Stimulated activated CD8-positive, alpha-beta memory T cell treated with anti-CD3 and anti-CD28 coated beads, Interleukin-4, amount 100 ng/mL, for 24 hours (primary cell): ENCODE data around the gene CCNY.
"Not testable (repeated sequence)": the region's sequence is repeated elsewhere in the genome, so short reads cannot be mapped to it uniquely, and the experiment has no call there.

Experiments
- DNase-seq: peaks from one replicate; pipeline ENCODE4 v3.0.0-alpha.2; 2020; ENCODE audit warnings: low read depth

The CCNY gene

GRCh38 chr10:35384265-35384868 lies 48.1 kb downstream of the CCNY start:
- DNase-seq = no peak

DNA sequence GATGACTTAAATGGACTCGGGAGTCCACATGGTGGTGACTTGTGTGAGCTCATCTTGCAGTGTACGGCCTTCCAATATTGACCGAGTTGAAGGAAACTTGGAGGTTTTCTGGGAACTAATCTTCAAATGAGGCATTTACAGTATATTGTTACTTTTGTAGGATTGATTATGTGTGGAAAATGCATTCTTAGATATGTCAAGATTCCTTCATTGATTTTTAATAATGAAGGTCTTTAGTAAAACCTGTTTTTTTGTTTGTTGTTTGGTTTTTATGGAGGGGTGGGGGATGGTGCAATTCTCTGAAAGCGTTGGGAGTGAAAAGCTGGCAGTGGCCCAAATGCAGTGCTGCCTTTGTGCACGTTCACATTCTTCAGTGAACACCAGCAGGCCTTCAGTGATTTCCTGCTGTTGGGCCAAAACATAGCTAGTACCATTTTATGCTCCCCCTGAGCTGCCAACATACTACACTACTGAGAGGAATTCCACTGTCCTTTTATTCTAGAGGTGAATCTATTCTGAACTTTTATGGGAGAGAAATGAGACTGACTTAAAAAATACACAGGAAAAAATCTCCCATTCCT lies 50.4 kb downstream of the CCNY start:
- no peak for DNase-seq

DNA sequence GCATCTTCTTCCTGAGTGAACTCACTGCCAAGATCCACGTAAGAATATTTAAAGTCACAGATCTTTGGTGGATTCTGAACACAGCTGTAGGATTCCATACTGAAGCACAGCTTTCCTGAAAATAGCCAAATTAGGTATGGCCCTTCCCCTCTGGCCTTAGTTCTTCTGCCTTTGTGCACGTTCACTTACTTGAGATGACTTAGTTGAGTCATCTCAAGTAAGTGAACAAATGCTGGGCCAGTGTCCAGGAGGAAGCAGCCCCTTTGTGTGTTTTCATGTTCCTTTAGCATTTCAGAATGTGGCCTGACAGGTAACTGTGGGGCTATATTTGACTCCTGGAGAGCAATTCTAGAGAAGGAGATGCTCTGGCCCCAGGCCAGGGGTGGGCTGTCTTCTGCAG lies 51.5 kb downstream of the CCNY start:
- DNase-seq = no peak

GRCh38 chr10:35388197-35388596 lies 51.9 kb downstream of the CCNY start:
- DNase-seq = no peak

- DNase-seq = no peak
Measured at GRCh38 chr10:35388682-35389081, 52.4 kb downstream of the CCNY start.

DNA sequence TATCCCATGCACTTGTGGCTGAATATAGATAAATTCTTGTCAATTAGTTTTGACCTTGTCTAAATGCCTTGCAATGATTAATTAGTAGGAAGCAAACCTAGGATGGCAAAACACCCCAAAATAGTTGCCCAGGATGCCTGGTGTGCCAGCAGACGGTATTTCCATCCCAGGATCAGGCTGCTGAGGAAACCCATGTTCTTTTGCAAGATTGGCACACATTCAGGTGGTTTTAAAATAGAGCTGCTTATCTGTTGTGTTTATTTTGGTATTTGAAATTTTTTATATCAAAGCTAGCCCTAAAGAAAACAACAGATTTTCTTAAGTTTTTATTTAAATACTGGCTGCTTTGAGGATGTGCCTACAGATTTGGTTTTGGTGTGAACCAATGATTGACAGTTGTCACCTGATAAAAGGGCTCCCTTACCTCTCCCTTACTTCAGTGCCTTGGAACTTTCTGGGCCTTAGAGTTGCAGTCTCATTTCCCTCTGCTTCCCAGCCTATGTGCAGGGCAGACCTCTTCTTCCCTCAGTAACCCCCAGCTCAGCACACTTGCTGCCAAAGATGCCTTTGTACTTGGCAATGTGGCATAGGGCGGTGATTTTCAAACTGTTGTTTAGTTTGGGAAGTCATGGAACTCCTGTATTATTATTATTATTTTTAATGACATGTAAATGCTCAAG lies 54.0 kb downstream of the CCNY start:
- no peak for DNase-seq

GRCh38 chr10:35390843-35391152 lies 54.5 kb downstream of the CCNY start:
- DNase-seq = no peak

GRCh38 chr10:35391153-35391953 lies 55.0 kb downstream of the CCNY start:
- DNase-seq = no peak

DNA sequence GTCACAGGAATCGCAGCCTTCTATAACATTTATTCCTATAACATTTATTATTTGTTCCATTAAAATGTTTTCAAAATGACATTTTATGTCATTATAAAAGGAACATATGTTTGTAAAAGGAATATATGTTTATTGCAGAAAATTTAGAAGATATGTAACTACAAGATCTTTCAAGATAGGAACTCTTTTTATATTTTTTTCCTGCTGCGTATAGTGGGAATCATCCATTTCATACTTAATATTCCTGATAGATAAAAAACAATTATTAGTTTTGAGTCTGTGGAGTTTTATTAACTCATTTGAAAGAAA lies 55.6 kb downstream of the CCNY start:
- no peak for DNase-seq

DNA sequence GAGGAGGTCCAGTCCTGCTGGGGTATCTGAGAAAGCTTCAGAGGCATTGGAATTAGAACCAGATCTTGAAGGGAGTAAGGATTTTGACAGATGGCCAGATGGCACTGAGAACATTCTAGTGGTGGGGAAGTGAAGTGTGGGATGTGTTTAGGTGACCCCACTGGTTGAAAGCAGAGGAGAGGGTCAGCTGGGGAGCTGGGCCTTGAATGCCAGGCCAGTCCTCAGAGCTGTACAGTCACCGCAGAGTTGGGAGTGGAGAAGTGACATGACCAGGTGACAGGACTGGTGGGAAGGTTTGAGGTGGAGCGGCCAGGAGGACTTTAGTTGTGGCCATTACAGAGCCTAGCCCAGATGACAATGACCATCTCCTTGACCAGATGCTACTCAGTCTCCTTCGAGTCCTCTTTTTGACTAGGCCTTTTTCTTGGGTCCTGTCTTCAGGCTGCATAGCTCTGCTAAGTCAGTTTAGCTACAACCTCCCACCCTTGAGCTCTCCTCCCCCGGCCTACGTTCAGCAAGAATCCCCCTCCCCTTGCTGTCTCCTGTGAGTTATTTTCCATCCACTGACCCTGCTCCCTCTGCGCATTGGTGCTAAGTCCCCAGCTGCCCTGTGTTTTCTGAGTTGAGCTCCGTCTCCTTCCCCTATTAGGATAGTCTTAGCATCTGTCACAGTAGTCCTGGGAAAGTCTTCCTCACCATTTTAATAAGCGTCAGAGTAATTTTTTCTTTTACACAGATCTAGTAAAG lies 56.3 kb downstream of the CCNY start:
- DNase-seq = no peak

GRCh38 chr10:35394411-35394851 lies 58.1 kb downstream of the CCNY start:
- DNase-seq = no peak

DNA sequence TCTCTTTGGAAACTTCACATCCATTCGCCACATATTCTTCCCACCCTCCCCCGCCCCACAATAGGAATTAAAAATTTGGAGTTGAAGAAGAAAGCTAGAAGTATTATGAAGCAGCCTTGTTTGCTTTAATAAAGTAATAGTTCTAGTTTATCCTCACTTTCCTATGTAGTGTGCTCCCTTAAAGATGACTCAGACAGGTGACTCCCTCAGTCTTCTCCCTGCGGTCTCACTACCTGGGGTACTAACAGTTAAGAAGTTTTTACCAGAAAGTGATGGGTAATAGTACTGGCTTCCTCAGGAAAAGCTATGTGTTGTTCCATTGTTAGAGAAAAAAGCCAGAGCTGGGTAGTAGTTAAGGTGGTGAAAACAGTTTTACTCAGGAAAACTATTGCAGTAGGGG lies 58.6 kb downstream of the CCNY start:
- DNase-seq = no peak

DNA sequence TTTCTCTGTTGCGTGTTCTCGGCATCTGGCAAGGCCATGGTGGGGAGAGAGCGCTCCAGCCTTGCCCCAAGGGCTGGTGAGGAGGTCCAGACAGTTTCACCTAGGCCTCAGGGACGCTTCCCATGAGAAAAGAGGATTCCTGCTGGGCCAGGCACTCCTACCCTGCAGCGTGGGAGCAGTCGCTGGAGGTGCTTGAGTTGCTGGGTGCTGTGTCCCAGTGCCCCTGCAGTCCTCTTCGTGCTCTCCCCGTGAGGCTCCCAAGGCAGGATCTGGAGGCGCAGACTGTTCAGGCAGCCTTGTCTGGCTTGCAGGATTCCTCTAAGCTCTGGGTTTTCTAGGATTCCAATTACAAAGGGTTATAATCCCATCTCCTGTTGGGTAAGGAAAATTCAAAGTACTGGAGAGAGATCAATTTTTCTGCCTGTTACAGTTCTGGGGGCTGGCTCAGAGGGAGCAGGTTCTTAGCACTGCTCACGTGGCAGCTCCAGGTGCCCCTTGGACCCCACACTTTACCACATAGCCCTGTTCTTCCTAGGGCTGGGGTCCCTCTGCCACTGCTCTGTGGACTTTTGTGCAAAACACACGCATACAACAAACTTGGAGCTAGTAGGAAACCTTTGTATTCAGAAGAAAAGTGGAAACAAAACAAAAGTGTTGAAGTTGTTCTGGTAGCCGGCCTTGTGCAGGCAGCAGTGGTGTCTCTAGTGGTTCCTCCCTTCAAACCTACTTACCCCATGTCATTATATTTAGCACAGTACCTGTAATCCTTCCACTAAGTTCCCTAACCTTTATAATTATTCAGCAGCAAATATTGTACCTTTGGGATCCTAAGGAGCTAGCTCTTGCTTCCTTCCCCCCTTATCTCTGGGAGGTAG lies 60.5 kb downstream of the CCNY start:
- no peak for DNase-seq

DNA sequence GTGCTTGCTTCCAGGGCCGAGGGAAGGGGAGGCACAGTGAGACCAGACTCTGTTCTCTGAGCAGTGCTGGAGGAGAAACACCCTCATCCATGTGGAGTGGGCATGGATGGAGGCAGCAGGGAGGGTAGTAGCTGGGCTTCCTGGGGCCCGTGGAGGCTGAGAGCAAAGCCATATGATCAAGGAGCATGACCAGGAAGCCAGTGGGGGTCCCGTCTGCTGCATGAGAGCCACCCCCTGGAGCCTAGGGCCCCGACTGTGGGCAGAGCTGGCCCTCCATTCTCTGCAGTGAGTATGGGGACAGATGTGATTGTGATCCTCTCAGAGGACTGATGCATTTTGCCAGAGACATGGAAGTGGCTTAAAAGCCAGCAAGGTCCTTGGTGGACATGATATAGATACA lies 61.6 kb downstream of the CCNY start:
- no peak for DNase-seq

GRCh38 chr10:35398355-35398754 lies 62.0 kb downstream of the CCNY start:
- DNase-seq = no peak

GRCh38 chr10:35398908-35399307 lies 62.6 kb downstream of the CCNY start:
- DNase-seq = no peak

DNA sequence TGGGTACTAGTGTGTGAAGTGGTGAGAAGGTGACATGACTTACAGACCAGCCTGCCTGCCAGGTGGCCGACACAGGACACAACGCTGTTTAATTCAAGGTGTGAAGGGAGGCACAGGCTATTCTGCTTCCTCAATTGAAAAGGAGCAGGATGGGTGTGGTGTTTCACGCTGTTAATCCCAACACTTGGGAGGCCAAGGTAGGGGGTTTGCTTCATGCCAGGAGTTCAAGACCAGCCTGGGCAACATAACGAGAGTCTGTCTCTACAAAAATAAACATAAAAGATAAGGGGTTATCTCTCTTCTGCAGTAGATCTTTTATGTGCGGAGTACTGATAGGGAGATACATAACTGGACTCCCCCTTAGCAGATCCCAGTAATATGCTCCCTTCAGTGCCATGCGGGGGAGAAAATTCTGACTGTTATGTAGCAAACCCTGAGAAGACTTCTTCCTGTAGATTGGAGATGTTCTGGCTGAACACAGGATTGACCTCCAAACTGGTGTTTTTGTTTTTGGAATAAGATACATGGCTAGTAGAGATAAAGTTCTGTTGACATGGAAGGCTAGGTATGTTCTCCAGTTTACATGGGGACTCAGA lies 63.2 kb downstream of the CCNY start:
- no peak for DNase-seq

DNA sequence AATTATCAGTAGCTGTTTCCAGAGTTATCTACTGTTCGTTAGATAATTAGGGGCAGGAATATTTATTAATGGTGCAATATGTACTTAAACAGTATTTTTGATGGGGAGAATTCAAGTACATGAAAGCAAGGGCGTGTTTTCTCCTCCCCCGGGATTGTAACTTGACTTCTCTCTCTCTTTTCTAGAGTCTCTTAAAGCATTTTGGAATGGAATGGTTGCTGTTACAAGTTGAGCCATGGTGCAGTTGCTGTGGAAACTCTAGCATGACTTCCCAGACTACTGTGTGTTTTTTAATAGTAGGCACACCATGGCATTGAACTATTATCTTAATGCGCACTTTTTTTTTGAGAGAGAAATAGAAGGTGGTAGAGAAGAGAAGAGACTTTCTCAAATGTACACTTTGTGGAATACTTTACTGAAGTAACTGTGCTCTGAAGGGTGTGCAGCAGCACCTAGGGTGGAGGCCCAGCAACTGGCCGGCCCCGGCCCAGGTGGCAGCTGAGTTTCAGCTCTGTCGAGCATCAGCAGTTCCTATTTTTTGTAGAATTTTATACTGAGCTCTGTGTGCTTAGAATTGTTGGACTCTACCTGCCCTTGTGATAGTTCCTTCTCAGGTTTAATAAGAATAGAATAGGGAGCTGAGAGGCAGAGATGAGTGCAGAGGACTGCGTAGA lies 64.4 kb downstream of the CCNY start:
- DNase-seq = no peak

GRCh38 chr10:35403491-35403890 lies 67.2 kb downstream of the CCNY start:
- DNase-seq = not testable (repeated sequence)

GRCh38 chr10:35404077-35404476 lies 67.8 kb downstream of the CCNY start:
- DNase-seq = not testable (repeated sequence)
